NCI-H2081 (cell line): ENCODE results near the gene CCDC196.
"Not testable (repeated sequence)": the region's sequence is repeated elsewhere in the genome, so short reads cannot be mapped to it uniquely, and the experiment has no call there.

Experiments
- DNase-seq, 2 experiments: peaks; one replicate each; lab custom pipeline; 2025; lab: John Stamatoyannopoulos, UW

Gene CCDC196

DNA sequence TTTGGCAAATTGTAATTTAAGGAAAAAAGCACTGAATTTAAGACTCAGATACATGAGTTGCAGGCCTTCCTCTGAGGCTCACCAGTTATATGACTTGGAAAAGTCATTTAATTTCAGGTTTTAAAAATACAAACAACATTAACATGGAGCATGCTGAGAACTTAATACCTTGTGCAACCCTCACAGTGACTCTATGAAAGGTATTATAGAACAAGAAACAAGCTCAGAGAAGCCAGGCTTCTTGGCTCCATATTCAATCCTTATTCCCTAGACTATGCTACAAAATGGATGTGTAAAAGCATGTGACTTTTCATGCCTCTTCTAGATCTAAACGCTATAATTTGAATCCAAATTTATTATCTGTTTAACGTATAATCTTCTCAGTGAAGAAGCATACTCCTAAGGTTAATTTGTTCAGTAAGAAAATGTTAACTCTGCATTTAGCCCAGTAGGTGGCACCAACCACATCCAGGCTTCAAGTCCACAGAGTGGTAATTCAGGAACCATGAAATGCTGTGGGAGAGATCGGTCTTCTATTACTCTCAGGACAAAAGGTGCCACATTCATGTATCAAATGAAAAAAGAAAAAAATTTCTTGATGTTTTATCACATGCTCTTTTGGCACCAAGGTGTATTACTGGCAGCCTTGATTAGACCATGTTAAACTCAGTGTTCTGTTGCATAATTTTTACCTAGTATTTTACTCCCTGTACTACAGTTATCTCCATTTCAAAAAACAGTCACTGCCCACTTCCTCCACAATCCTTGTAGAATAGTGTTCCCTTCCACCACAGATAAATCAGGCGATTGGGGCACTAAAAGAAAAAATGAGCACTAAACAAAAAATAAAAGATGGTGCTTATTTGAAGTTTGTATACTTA, 9.3 kb downstream of the CCDC196 start:
- peak; percentile 62 to 81 for DNase-seq

DNA sequence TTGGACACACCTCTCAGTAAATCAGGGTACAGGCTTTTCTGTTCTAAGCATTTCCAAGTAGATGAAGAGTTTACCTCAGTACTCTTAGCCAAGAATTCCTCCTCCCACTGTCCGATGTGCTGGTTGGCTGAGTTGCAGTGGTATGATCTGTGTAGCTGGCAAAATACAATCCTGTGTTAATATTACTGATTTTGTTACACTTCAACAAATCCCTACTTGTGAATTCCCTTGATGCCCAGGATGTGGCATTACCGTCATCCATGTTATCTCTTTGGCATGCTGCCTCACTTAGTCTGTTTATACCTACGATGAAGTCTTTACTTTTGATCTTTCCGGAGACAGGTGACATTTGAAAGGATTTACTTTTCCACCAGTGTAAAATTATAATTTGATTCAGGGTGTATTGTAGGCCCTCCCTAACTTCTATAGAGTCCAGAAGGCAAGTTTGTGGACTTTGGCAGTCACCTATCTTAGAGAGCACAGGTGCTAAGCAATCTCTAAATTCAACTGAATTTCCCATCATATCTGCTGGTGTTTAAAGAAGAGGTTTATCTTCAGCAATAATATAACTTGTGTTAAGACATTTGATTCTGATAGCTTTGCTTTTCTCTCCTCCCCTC, 10.1 kb downstream of the CCDC196 start:
- no peak for DNase-seq

DNA sequence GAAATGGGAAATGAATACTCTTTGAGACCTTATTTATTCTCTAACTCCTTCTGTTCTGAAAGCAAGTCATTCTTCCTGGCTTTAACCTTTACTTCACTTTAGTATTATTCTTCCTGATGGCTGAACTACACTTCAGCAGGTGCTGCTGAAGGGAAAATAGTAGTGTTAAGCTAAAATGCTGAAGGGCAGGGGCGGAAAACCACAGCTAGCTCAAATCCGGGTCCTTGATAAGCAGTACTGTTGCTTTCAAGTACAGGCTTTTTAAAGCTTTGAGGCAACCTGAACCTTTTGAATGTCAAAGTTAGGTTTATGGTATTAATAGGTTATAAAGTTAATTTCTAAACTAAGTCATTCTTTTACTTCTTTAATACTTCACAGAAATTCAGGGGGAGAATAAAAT, 10.7 kb downstream of the CCDC196 start:
- DNase-seq, result no peak

DNA sequence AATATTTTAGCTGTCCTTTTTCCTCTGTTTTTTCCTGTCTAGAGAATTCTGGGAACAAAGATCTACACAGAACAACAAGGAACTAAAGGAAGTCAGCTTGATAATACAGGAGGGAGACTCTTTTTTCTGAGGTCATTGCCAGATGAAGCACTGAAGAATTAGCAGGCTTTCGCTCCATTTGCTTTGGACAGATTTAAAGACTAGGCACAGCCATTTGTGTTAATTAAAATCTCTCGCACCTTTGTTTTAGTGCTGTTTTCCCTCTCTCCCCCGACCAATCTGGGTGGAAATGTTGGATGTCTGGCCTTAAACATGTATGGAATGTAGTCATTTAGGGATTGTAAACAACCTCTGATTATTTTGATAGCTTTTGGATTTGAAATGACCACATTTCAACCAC, 12.1 kb downstream of the CCDC196 start:
- no peak for DNase-seq

DNA sequence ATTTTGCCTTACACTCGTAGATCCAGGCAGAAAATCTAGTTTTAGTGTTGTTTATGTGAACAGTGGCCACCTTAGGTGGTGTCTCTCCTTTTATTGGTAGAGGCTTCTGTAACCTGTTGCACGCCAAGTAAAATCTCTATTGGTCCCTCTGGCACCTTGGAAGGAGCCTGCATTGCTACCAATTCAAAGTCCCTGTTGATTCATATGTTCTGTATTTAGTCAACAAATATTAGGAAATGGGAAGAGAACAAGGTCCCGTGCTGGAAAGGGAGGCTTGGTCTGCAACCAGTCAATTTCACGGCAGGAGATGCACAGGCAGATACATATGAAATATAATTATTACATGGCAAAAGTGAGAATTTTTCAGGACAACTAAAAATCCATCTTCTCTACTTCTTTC, 15.4 kb downstream of the CCDC196 start:
- no peak for DNase-seq

DNA sequence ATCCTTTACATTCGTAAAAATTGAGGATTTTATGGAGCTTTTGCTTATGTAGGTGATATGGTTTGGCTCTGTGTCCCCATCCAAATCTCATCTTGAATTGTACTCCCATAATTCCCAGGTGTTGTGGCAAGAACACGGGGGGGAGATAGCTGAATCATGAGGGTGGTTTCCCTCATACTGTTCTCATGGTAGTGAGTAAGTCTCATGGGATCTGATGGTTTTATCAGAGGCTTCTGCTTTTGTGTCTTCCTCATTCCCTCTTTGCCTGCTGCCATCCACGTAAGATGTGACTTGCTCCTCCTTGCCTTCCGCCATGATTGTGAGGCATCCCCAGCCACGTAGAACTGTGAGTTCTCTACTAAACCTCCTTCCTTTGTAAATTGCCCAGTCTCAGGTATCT, 16.7 kb downstream of the CCDC196 start:
- DNase-seq, result not testable (repeated sequence)

DNA sequence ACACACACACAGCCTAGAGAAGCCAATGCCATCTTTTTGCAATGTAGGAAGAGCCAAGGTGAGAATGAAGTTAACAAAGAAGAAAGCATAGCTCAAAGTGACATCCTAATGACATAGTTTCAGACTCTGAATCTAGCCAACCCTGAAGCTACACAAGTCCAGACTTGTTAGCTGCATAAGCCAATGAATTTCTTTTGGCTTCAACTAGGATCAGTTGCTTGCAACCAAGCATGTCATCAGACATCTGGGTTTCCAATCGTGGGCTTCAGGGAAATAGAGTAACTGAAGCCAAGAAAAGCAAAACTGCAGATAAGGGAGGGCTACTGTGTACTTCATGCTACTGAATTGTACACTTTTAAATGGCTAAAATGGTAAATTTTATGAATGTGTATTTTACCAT, 17.4 kb downstream of the CCDC196 start:
- DNase-seq, result no peak

DNA sequence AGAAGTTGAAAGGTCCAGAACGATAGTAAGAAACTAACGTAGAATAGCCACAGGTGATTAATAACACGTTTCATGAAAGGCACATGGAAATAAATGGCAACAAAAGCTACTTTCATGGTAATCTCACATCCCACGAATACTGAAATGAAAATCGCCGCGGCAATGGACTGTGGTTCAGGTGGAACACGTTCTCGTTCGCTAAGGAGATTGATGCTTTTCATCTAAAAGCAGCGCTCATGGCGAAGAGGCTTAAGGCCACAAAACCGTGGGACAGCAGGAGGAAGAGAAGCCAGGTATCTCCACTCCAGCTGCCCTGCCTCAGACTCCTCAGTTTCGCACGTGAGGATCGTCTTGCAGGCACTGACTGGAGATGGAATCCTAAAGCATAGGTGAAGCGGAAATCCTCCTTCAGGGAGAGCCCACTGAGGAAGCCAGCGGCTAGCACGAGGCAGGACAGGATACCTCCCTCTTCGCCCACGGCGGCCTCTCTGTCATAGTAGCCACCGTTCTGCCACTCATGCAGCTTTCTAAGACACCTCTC, 21.1 kb downstream of the CCDC196 start:
- peak; percentile 47 to 85 for DNase-seq

DNA sequence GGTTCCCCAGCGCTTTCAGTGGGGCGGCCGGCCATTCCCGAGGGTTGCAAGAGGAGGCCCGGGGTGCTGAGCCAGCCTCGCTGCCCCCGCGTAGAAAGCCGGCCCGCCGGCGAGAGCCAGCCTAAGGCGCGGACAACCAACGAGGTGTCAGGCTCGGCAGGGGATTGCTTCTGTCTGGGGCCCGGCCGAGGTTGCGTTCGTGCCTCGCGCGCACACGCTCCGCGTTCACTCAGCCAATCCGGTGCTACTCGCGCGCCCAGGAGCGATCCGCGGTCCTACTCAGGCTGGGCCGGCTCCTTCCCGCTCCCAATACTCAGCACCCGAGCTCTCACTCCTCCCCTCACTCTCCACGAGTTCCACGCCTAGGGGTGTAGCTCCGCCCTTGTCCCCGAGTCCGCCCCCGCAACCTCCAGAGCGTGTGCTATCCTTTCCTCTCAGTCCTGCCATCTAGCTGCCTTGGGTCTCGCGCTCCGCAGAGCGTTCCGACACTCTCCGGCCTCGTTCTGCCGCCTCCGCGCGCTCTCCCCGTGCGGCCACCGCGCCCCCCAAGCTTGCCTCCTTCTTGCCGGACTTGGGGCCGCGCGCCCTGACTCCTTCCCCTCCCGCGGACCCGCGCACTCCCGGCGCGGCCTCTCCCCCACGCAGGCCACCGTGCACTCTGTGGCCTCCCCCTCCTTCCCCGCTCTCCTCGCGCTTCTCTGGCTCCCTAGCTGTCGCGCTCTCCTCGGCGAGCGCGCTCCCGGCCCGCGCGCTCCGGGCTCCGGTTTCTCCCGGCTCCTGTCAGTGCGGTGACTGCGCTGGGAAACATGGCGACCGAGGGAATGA, 21.8 kb downstream of the CCDC196 start, which contains the start of gene GPHN:
GPHN (plus strand) TSS at position 426 of the 825 bp plus-strand sequence.
- DNase-seq, result peak; percentile 97 to 99

DNA sequence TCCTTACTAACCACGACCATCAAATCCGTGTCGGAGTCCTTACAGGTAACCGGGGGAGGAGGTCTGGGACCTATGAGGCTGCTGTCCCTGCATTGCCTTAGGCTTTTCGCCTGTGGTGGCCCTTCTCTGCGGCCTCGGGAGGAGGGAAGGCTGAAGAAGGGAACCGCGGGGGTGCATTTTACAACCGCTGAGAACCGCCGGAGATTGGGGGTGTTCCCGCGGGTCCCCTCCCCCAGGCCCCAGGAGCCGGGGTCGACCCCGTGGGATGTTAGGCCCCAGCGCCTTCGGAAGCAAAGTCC, 22.3 kb downstream of the CCDC196 start:
- DNase-seq, result no peak

DNA sequence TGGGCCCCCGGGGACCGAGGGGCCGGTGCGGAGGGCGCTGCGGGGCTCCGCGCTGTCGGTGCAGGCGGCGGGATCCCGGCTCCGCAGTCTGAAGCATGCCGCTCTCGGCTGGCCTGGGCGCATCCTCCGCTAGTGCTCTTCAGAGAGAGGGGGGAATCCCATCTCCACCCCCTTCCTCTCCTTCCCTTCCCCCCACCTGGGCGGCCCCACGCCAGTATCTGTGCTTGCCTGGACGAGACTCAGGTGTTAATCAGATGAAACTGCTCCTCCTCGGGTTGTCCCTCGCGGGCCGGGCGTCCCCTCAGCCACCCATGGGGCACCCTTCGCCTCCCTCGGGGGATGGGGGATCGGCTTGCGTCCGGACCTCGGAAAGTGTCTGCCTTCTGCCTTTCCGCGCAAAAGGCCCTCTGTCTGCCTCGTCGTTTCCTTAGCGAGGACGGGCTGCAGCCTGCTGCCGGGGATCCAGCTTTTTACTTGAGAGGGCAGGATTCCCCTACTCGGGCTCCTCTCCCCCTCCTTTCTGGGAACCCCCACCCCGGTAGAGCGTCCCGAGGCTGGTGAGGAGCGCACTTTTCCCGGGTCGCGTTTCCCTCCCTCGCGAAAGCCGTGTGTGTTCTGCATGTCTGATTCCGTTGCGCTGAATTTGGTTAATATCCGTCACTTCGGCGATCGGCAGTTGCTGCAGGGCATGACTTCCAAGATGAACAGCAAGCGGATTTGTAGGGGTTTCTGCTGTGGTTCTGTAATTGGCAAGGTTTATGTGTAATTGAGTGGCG, 22.9 kb downstream of the CCDC196 start:
- peak; percentile 14 to 60 for DNase-seq

DNA sequence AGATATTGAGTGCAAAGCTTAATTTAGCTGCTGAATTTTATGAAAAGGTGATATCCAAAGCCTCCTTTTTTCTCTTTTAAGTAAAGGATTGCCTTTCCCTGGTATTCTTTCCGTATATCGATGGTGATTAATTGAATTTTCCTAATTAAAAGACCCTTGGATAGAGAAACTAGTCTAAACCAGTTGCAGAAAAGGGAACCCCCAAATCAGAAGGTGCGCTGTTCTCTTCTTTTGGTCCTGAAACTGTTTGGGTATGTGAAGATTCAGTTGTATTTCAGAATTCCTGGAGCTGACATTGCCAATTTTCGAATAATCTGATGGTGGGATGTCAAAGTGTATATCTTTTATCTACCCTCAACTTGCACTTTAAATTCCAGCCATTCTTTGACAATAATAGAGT, 23.7 kb downstream of the CCDC196 start:
- no peak for DNase-seq

DNA sequence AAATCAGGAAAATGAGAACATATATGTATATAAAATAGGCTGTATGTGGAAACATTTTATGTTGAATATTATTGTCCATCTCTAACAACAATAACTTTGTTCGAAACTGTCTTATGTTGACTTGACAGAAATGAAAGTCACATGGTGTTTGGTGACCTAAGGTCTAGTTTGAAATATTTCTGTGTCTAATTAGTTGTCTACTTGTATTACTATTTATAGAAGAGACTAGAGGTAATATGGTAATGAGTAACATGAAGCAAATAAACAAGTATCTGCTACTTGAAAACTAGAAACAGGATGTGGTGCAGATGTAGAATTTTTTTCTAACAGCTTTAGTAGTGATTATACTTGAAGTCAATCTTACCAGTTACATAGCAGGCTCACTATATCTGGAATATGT, 25.7 kb downstream of the CCDC196 start:
- no peak for DNase-seq

DNA sequence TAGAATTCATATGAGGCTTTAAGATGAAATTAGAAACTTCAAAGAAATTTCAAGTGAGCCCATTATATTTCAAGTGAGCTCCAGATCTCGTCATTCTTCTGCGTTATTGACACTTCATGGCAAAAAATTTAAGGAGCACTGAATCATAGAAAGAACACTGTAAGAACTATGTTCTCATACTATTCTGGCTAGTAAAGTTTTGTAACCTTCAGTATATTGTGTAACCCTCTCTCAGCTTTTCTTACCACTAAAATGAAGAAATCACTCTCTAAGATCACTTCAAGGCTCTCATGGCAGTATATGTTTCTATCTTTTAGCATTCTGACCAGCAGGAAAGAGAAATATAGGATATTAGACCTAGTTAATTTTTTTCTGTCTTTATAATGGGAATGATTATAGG, 28.0 kb downstream of the CCDC196 start:
- DNase-seq, result no peak

DNA sequence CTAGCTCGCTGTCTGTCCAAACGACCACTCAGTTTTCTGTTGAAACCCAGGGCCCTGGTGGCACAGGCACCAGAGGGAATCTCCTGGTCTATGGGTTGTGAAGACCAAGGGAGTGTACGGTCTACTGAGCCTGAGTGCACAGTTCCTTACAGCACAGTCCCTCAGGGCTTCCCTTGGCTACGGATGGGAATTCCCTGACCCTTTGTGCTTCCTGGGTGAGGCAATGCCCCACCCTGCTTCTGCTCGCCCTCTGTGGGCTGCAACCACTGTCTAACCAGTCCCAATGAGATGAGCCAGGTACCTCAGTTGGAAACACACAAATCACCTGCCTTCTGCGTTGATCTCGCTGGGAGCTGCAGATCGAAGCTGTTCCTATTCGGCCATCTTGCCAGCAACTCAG, 44.4 kb downstream of the CCDC196 start:
- no peak for DNase-seq

DNA sequence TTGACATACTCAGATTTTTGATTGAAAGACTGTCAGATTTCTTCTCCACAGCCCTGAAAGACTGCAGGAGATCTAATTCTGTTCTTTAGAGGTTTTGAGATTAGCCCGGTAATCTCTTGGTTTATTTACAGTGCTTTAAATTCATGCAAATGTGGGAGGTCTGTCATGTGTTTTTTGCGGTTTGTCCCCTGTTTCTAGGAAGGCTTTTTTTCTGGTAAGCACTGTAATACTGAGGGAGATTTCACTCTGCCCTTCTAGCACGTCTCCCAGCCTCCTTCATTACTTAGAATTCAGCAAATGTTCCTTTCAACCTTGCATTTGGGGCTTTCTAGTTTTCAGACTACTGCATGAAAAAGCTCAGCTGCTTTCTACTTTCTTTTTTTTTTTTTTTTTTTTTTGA, 52.9 kb downstream of the CCDC196 start:
- DNase-seq, result no peak

DNA sequence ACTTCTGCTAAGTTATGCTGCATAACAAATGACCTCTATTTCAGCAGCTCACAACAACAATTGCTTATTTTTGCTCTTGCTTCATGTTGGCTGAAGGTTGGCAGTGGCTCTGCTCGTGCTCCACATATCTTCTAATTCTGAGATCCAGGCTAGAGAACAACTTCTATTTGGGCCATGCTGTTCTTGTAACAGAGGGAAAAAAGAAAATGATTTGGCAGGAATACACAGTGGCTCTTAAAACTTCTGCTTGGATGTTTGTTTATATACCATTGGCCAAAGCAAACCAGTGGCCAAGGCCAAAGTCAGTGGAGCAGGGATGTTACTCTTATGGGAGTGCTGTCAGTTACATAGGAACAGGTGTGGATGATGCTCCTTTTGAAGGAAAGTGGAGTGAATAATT, 53.9 kb downstream of the CCDC196 start:
- DNase-seq, result no peak

DNA sequence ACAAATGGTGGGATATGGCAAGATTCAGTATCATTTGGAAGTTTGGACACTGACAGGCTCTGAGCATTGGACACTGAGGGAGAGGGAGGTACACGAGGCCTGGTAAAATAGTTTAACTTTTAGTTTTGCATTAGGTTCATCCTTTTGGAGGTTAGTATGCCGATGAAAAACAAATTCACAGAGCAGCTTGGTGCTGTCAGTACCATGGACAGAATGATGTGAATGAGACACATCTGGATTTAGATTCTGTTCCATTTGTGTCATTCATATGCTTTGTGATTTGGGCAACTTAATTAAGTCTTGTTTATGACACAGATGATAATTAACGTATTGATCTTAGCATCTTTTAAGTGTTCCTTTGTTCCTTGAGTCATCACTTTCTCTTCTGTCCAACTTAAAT, 55.5 kb downstream of the CCDC196 start:
- DNase-seq, result no peak

DNA sequence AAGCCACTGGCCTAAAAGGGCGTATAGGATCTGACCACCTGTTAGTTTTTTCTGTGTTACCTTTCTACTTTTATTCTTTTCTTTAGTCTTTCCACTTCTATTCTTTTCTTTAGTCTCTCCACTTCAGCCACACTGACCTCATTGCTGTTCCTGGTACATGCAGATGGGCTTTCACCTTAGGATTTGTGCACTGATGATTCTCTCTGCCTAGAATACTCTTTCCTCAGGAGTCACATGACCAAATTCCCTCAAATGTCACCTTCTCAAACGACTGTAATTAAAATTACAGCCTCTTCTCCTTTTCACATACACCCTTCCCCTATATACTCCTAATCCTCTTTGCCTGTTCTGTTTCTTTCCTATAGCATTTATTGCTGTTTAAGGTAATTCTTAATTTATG, 57.8 kb downstream of the CCDC196 start:
- DNase-seq, result no peak

DNA sequence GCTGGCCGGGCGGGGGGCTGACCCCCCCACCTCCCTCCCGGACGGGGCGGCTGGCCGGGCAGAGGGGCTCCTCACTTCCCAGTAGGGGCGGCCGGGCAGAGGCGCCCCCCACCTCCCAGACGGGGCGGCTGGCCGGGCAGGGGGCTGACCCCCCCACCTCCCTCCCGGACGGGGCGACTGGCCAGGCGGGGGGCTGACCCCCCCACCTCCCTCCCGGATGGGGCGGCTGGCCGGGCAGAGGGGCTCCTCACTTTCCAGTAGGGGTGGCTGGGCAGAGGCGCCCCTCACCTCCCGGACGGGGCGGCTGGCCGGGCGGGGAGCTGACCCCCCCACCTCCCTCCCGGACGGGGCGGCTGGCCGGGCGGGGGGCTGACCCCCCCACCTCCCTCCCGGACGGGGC, 59.0 kb downstream of the CCDC196 start:
- DNase-seq, result not testable (repeated sequence)

DNA sequence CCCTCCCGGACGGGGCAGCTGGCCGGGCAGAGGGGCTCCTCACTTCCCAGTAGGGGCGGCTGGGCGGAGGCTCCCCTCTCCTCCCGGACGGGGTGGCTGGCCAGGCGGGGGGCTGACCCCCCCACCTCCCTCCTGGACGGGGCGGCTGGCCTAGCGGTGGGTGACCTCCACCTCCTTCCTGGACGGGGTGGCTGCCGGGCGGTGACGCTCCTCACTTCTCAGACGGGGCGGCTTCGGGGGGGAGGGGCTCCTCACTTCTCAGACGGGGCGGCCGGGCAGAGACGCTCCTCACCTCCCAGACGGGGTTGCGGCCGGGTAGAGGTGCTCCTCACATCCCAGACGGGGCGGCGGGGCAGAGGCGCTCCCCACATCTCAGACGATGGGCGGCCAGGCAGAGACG, 59.6 kb downstream of the CCDC196 start:
- not testable (repeated sequence) for DNase-seq
